ENCODE data around the gene UBAP1.
"Not testable (repeated sequence)": the region's sequence is repeated elsewhere in the genome, so short reads cannot be mapped to it uniquely, and the experiment has no call there.

GRCh38 chr9:34247782-34248181 lies 68.9 kb downstream of the UBAP1 start:
- TF ChIP-seq CTCF (IDR thresholded peaks at IDR 0.05); TCF12 (IDR thresholded peaks at IDR 0.05); EP300 (IDR thresholded peaks at IDR 0.05; ENCODE audit: borderline replicate concordance in 1 of 2, low read depth in 1 of 2, low read length in 1 of 2); RCOR1 (IDR thresholded peaks at IDR 0.05; ENCODE audit: low read length); FOSL2 (IDR thresholded peaks at IDR 0.05; ENCODE audit: borderline replicate concordance, low read depth); TAF1 (IDR thresholded peaks at IDR 0.05; ENCODE audit: borderline replicate concordance, low read depth, low read length); MAX (IDR thresholded peaks at IDR 0.05; ENCODE audit: low read depth); USF1 (IDR thresholded peaks at IDR 0.05; ENCODE audit: borderline replicate concordance, low read depth); FOXM1 (IDR thresholded peaks at IDR 0.05; ENCODE audit: low read depth): not testable (repeated sequence)

Data from SK-N-SH (cell line).